ENCODE results near the gene OR6A2.

Gene OR6A2

GRCh38 chr11:6742260-6742659 lies 57.2 kb downstream of the OR6A2 start:
- no peak for TF ChIP-seq GATA2 (IDR thresholded peaks at IDR 0.05; ENCODE audit: low read depth, low read length)
- no peak for TF ChIP-seq GATA3 (IDR thresholded peaks at IDR 0.05; ENCODE audit: low read depth, low read length)
